ENCODE measurements around the gene HS2ST1. TPM values are rescaled to one million over a fixed set of nuclear protein-coding genes. Genes with fewer than 3 reads are reported as not detected.

The HS2ST1 gene
- total and polyA plus RNA-seq, 2 experiments from 2014 or later = 6.7 to 17.1 TPM

GRCh38 chr1:87108814-87109411, 194.5 kb downstream of the HS2ST1 start:
- H3K27ac Mint-ChIP-seq = no peak overlapping the region
- no peaks in the 10 kb centered on the region for H3F3A ChIP-seq (replicated peaks; ENCODE audit: low read depth)
- H3K4me3 Mint-ChIP-seq = no peak overlapping the region
- no peak overlapping the region for H2AFZ ChIP-seq
- no peak for TF ChIP-seq JUNB (IDR thresholded peaks at IDR 0.05; ENCODE audit: unreplicated experiment)
- H3K9me3 Mint-ChIP-seq = no peaks in the 10 kb centered on the region
- H3K36me3 Mint-ChIP-seq (ENCODE audit: low read depth) = no peaks in the 10 kb centered on the region
- H3K27me3 Mint-ChIP-seq (ENCODE audit: insufficient read depth, low read depth, poor library complexity) = no peaks in the 10 kb centered on the region
- no peaks in the 10 kb centered on the region for H3K9me2 ChIP-seq (ENCODE audit: insufficient read depth)
- H3K4me3 ChIP-seq = no peak overlapping the region
- 0 out of 2 replicates have a peak overlapping the region, but pooled peaks have one; percentile 27 for H3K4me2 ChIP-seq
- no peaks in the 10 kb centered on the region for H3K27me3 ChIP-seq (ENCODE audit: insufficient read depth)
- no peak for DNase-seq (ENCODE audit: low spot score)
- ATAC-seq = no peak
- no peak overlapping the region for H3K27ac ChIP-seq (ENCODE audit: low read depth)
- no peaks in the 10 kb centered on the region for H3K36me3 ChIP-seq (ENCODE audit: insufficient read depth)
- H3K4me1 ChIP-seq (ENCODE audit: insufficient read depth) = peaks cover 24% of the 10 kb centered on the region
- peaks cover 14% of the 10 kb centered on the region; the same call in 2 of the 3 replicates for H3K4me1 Mint-ChIP-seq
- H4K20me1 ChIP-seq (replicated peaks; ENCODE audit: insufficient read depth) = no peaks in the 10 kb centered on the region
- no peaks in the 10 kb centered on the region for H3K79me2 ChIP-seq (replicated peaks; ENCODE audit: insufficient read depth)

DNA sequence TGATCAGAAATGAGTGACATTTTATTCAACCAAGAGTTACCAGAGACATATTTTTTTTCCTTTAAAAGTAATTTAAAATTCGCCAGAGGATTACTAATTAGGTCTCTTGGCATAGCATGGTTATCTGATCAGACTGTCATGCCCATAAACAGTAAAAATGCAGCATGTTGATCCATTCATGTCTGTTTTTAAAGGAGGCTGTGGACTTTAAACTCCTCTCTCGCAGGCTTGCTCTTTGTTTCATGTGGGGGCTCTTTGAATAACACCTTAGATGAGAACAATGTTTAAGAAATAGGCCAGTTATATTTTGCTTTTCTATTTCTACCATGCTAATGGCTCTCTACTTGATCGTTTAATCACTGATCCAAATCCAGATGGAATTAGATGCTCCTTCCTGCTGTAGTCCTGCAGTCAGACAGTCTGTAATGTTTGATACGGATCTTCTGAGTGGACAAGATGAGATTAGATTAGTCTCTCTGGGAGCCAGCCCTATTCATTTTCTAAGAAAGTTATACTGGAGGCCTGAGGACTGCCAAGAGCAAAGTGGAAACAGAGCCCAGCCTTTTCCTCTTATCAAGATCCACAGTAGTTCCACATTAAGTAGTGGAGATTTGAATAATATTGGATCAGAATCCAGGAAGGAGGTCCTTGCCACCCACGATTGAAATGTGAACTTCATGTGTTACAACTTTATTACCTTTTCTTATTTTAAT, 197.4 kb downstream of the HS2ST1 start:
- H3K36me3 ChIP-seq (ENCODE audit: insufficient read depth) = no peaks in the 10 kb centered on the region
- H3K4me2 ChIP-seq = no peak overlapping the region
- no peak overlapping the region for H3K27ac ChIP-seq (ENCODE audit: low read depth)
- no peaks in the 10 kb centered on the region for H3K27me3 ChIP-seq (ENCODE audit: insufficient read depth)
- H3K4me3 Mint-ChIP-seq = no peak overlapping the region
- no peaks in the 10 kb centered on the region for H3K9me2 ChIP-seq (ENCODE audit: insufficient read depth)
- H3K4me3 ChIP-seq = no peak overlapping the region
- no peaks in the 10 kb centered on the region; the same call in 2 of the 3 replicates for H3K36me3 Mint-ChIP-seq (ENCODE audit: low read depth)
- no peaks in the 10 kb centered on the region for H3K79me2 ChIP-seq (replicated peaks; ENCODE audit: insufficient read depth)
- DNase-seq (ENCODE audit: low spot score) (no peak), ATAC-seq (no peak)
- no peaks in the 10 kb centered on the region for H4K20me1 ChIP-seq (replicated peaks; ENCODE audit: insufficient read depth)
- no peaks in the 10 kb centered on the region for H3K9me3 Mint-ChIP-seq
- H3F3A ChIP-seq (replicated peaks; ENCODE audit: low read depth) = no peaks in the 10 kb centered on the region; the same call in 1 of the 2 replicates
- H3K27me3 Mint-ChIP-seq (ENCODE audit: insufficient read depth, low read depth, poor library complexity) = peaks cover 5% of the 10 kb centered on the region
- peaks cover 21% of the 10 kb centered on the region for H3K4me1 Mint-ChIP-seq
- peaks cover 19% of the 10 kb centered on the region for H3K4me1 ChIP-seq (ENCODE audit: insufficient read depth)
- no peak overlapping the region for H3K27ac Mint-ChIP-seq
- no peak overlapping the region for H2AFZ ChIP-seq
- TF ChIP-seq POLR2AphosphoS5 (IDR thresholded peaks at IDR 0.05; ENCODE audit: low read depth) (no peak), CREB1 (CRISPR knock-in tag; IDR thresholded peaks at IDR 0.05; ENCODE audit: low read depth) (no peak), EZH2 (IDR thresholded peaks at IDR 0.05; ENCODE audit: low read depth, unreplicated experiment) (no peak), EZH2phosphoT487 (IDR thresholded peaks at IDR 0.05; ENCODE audit: unreplicated experiment) (no peak), ZNF114 (CRISPR knock-in tag; IDR thresholded peaks at IDR 0.05) (no peak), NANOG (IDR thresholded peaks at IDR 0.05; ENCODE audit: borderline replicate concordance) (no peak), STAT1 (IDR thresholded peaks at IDR 0.05; ENCODE audit: unreplicated experiment) (no peak), ETS1 (IDR thresholded peaks at IDR 0.05) (no peak), ZNF331 (CRISPR knock-in tag; IDR thresholded peaks at IDR 0.05; ENCODE audit: low read depth) (no peak)
- TF ChIP-seq, protein P1, sequence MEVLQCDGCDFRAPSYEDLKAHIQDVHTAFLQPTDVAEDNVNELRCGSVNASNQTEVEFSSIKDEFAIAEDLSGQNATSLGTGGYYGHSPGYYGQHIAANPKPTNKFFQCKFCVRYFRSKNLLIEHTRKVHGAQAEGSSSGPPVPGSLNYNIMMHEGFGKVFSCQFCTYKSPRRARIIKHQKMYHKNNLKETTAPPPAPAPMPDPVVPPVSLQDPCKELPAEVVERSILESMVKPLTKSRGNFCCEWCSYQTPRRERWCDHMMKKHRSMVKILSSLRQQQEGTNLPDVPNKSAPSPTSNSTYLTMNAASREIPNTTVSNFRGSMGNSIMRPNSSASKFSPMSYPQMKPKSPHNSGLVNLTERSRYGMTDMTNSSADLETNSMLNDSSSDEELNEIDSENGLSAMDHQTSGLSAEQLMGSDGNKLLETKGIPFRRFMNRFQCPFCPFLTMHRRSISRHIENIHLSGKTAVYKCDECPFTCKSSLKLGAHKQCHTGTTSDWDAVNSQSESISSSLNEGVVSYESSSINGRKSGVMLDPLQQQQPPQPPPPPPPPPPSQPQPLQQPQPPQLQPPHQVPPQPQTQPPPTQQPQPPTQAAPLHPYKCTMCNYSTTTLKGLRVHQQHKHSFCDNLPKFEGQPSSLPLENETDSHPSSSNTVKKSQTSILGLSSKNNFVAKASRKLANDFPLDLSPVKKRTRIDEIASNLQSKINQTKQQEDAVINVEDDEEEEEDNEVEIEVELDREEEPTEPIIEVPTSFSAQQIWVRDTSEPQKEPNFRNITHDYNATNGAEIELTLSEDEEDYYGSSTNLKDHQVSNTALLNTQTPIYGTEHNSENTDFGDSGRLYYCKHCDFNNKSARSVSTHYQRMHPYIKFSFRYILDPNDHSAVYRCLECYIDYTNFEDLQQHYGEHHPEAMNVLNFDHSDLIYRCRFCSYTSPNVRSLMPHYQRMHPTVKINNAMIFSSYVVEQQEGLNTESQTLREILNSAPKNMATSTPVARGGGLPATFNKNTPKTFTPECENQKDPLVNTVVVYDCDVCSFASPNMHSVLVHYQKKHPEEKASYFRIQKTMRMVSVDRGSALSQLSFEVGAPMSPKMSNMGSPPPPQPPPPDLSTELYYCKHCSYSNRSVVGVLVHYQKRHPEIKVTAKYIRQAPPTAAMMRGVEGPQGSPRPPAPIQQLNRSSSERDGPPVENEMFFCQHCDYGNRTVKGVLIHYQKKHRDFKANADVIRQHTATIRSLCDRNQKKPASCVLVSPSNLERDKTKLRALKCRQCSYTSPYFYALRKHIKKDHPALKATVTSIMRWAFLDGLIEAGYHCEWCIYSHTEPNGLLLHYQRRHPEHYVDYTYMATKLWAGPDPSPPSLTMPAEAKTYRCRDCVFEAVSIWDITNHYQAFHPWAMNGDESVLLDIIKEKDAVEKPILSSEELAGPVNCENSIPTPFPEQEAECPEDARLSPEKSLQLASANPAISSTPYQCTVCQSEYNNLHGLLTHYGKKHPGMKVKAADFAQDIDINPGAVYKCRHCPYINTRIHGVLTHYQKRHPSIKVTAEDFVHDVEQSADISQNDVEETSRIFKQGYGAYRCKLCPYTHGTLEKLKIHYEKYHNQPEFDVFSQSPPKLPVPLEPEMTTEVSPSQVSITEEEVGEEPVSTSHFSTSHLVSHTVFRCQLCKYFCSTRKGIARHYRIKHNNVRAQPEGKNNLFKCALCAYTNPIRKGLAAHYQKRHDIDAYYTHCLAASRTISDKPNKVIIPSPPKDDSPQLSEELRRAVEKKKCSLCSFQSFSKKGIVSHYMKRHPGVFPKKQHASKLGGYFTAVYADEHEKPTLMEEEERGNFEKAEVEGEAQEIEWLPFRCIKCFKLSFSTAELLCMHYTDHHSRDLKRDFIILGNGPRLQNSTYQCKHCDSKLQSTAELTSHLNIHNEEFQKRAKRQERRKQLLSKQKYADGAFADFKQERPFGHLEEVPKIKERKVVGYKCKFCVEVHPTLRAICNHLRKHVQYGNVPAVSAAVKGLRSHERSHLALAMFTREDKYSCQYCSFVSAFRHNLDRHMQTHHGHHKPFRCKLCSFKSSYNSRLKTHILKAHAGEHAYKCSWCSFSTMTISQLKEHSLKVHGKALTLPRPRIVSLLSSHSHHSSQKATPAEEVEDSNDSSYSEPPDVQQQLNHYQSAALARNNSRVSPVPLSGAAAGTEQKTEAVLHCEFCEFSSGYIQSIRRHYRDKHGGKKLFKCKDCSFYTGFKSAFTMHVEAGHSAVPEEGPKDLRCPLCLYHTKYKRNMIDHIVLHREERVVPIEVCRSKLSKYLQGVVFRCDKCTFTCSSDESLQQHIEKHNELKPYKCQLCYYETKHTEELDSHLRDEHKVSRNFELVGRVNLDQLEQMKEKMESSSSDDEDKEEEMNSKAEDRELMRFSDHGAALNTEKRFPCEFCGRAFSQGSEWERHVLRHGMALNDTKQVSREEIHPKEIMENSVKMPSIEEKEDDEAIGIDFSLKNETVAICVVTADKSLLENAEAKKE (CRISPR knock-in tag; IDR thresholded peaks at IDR 0.05) = no peak
- TF ChIP-seq, protein P2, sequence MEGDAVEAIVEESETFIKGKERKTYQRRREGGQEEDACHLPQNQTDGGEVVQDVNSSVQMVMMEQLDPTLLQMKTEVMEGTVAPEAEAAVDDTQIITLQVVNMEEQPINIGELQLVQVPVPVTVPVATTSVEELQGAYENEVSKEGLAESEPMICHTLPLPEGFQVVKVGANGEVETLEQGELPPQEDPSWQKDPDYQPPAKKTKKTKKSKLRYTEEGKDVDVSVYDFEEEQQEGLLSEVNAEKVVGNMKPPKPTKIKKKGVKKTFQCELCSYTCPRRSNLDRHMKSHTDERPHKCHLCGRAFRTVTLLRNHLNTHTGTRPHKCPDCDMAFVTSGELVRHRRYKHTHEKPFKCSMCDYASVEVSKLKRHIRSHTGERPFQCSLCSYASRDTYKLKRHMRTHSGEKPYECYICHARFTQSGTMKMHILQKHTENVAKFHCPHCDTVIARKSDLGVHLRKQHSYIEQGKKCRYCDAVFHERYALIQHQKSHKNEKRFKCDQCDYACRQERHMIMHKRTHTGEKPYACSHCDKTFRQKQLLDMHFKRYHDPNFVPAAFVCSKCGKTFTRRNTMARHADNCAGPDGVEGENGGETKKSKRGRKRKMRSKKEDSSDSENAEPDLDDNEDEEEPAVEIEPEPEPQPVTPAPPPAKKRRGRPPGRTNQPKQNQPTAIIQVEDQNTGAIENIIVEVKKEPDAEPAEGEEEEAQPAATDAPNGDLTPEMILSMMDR (conservative IDR thresholded peaks at IDR 0.05; ENCODE audit: low read depth in 2 of 2) = no peak
